ENCODE measurements around the gene TPK1. TPM values are rescaled to one million over a fixed set of nuclear protein-coding genes. Genes with fewer than 3 reads are reported as not detected.

Gene TPK1
- polyA plus RNA-seq, 2 of the 4 experiments (the other 2 are of a cell fraction) = 1.4 to 2.5 TPM

- no peaks in the 10 kb centered on the region for H3K4me1 ChIP-seq
- no peak overlapping the region for H3K27ac ChIP-seq
- ATAC-seq = no peak
- no peak overlapping the region for H3K4me3 ChIP-seq
- no peak for DNase-seq (ENCODE audit: low read depth in 1 of 2, low spot score in 1 of 2)
- no peaks in the 10 kb centered on the region for H3K9me3 ChIP-seq
- CTCF ChIA-PET = no interaction called here
- no peak for FAIRE-seq
- WGBS (ENCODE audit: missing lambda C conversion rate) = 45% methylated on average over 8 of the region's 8 CpGs
- no peak overlapping the region for H3K4me2 ChIP-seq
- POLR2A ChIA-PET = no interaction called here
- no peak for TF ChIP-seq EP300 (IDR thresholded peaks at IDR 0.05)
- TF ChIP-seq SREBF2 (IDR thresholded peaks at IDR 0.05) = no peak
- no peak for TF ChIP-seq ZNF302 (CRISPR knock-in tag; IDR thresholded peaks at IDR 0.05)
- TF ChIP-seq GATA3 (IDR thresholded peaks at IDR 0.05; ENCODE audit: borderline replicate concordance) = no peak
- TF ChIP-seq HEYL (CRISPR knock-in tag; IDR thresholded peaks at IDR 0.05) = no peak
- no peak for TF ChIP-seq REST (IDR thresholded peaks at IDR 0.05)
- TF ChIP-seq TFCP2L1 (CRISPR knock-in tag; IDR thresholded peaks at IDR 0.05) = no peak
- no peak for TF ChIP-seq RFX5 (IDR thresholded peaks at IDR 0.05)
- TF ChIP-seq, protein P1, sequence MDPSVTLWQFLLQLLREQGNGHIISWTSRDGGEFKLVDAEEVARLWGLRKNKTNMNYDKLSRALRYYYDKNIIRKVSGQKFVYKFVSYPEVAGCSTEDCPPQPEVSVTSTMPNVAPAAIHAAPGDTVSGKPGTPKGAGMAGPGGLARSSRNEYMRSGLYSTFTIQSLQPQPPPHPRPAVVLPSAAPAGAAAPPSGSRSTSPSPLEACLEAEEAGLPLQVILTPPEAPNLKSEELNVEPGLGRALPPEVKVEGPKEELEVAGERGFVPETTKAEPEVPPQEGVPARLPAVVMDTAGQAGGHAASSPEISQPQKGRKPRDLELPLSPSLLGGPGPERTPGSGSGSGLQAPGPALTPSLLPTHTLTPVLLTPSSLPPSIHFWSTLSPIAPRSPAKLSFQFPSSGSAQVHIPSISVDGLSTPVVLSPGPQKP (IDR thresholded peaks at IDR 0.05; ENCODE audit: low read depth, low read length) = no peak
- TF ChIP-seq JUN (IDR thresholded peaks at IDR 0.05) = no peak
- no peak for TF ChIP-seq MAZ (IDR thresholded peaks at IDR 0.05; ENCODE audit: borderline replicate concordance, low read depth, low read length)
- no peak for TF ChIP-seq POLR2AphosphoS2 (conservative IDR thresholded peaks at IDR 0.05; ENCODE audit: low read length)
- TF ChIP-seq, protein P2, sequence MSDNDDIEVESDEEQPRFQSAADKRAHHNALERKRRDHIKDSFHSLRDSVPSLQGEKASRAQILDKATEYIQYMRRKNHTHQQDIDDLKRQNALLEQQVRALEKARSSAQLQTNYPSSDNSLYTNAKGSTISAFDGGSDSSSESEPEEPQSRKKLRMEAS (IDR thresholded peaks at IDR 0.05) = no peak
- TF ChIP-seq RNF2 (IDR thresholded peaks at IDR 0.05; ENCODE audit: borderline replicate concordance, low read depth) = no peak
- TF ChIP-seq FOXS1 (CRISPR knock-in tag; IDR thresholded peaks at IDR 0.05) = no peak
- no peak for TF ChIP-seq PBX3 (IDR thresholded peaks at IDR 0.05)
- TF ChIP-seq CTCF (IDR thresholded peaks at IDR 0.05) = no peak
- TF ChIP-seq ZFP36 (IDR thresholded peaks at IDR 0.05; ENCODE audit: borderline replicate concordance, partially characterized antibody) = no peak
Observed at GRCh38 chr7:144869082-144869481, 33.2 kb upstream of the TPK1 start.

DNA sequence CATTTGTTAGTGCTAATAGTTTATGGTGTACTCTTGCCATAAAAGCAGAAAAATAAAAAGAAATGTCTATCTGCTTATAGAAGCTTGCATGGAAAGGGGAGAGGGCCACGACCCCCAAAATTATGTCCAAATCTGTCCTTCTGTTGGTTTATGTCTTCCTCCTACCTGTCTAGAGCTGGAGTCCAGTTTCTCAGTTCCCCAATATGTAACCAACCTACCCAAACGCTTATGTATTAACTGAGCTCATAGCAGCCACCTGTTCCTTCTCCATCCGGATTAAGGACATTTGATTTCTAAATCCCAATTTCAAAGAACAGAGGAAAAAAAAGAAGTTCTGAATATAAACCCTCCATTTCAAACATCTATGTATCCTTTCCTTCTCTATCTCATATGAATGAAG is 30.3 kb upstream of the TPK1 start:
- no peak for TF ChIP-seq MYC (IDR thresholded peaks at IDR 0.05; ENCODE audit: borderline replicate concordance, low read length)
- TF ChIP-seq SREBF2 (IDR thresholded peaks at IDR 0.05) = no peak
- no peak for TF ChIP-seq BCL3 (IDR thresholded peaks at IDR 0.05)
- no peak for TF ChIP-seq FOXS1 (CRISPR knock-in tag; IDR thresholded peaks at IDR 0.05)
- no peak for TF ChIP-seq KDM5A (IDR thresholded peaks at IDR 0.05)
- TF ChIP-seq, protein P3, sequence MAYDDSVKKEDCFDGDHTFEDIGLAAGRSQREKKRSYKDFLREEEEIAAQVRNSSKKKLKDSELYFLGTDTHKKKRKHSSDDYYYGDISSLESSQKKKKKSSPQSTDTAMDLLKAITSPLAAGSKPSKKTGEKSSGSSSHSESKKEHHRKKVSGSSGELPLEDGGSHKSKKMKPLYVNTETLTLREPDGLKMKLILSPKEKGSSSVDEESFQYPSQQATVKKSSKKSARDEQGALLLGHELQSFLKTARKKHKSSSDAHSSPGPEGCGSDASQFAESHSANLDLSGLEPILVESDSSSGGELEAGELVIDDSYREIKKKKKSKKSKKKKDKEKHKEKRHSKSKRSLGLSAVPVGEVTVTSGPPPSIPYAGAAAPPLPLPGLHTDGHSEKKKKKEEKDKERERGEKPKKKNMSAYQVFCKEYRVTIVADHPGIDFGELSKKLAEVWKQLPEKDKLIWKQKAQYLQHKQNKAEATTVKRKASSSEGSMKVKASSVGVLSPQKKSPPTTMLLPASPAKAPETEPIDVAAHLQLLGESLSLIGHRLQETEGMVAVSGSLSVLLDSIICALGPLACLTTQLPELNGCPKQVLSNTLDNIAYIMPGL (CRISPR knock-in tag; IDR thresholded peaks at IDR 0.05; ENCODE audit: borderline replicate concordance) = no peak
- TF ChIP-seq RNF2 (IDR thresholded peaks at IDR 0.05; ENCODE audit: borderline replicate concordance, low read depth) = no peak
- no peak for TF ChIP-seq CBX2 (IDR thresholded peaks at IDR 0.05; ENCODE audit: borderline replicate concordance, low read depth)
- TF ChIP-seq CHD2 (IDR thresholded peaks at IDR 0.05; ENCODE audit: low read length, partially characterized antibody) = no peak
- POLR2A ChIA-PET = no interaction called here
- WGBS (ENCODE audit: missing lambda C conversion rate) = 2% methylated on average over 3 of the region's 3 CpGs
- DNase-seq (ENCODE audit: low read depth in 1 of 2, low spot score in 1 of 2) (no peak), FAIRE-seq (no peak), ATAC-seq (no peak)
- no peaks in the 10 kb centered on the region for H3K4me1 ChIP-seq
- H3K4me3 ChIP-seq = no peak overlapping the region
- no peak overlapping the region for H3K4me2 ChIP-seq
- CTCF ChIA-PET = interaction anchor here (1.8 to 2.4 kb wide), 2 partner anchors 10 to 13 kb away, joined by 3 to 11 read pairs; no protein-coding TSS in a partner anchor
- no peak overlapping the region for H3K27ac ChIP-seq
- H3K9me3 ChIP-seq = no peaks in the 10 kb centered on the region
